DOHH2 (cell line): ENCODE measurements around the gene PSG6.
"Not testable (repeated sequence)": the region's sequence is repeated elsewhere in the genome, so short reads cannot be mapped to it uniquely, and the experiment has no call there.

Experiments
- EZH2phosphoT487 ChIP-seq: fragments of 200-600 bp; sonication (generic); IDR thresholded peaks from 2 replicates; pipeline ENCODE4 v1.6.1; 2017; ENCODE audit warnings: borderline replicate concordance, mild to moderate bottlenecking, antibody characterized with exemption, low read length, moderate library complexity, mixed read lengths
- TF ChIP-seq, protein P1 (sequence below): fragments of 200-600 bp; sonication (generic); IDR thresholded peaks from one replicate; pipeline ENCODE4 v1.5.1; 2014; ENCODE audit warnings: antibody characterized with exemption, mild to moderate bottlenecking, low read depth, low read length; ENCODE audit not compliant: poor library complexity, severe bottlenecking

DNA sequence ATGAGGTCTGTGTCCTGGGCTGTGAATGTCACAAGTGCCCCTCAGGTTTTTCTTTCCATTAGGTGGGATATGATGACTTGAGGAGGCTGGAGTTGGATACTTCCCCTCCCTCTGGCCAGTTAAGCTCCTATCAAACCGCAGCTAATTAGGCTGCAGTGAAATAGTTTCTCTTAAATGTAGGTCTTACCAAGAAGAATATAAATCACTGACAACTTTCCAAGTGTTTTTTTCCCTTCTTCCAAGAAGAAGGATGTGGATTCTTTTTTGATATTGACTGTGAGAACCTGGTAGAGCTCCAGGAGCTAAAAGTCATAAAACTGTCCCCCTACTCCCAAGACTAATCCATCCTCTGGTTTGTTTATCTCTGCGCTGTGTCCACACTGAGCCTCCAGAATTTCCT, 33.8 kb upstream of the PSG6 start:
- TF ChIP-seq, protein P1, sequence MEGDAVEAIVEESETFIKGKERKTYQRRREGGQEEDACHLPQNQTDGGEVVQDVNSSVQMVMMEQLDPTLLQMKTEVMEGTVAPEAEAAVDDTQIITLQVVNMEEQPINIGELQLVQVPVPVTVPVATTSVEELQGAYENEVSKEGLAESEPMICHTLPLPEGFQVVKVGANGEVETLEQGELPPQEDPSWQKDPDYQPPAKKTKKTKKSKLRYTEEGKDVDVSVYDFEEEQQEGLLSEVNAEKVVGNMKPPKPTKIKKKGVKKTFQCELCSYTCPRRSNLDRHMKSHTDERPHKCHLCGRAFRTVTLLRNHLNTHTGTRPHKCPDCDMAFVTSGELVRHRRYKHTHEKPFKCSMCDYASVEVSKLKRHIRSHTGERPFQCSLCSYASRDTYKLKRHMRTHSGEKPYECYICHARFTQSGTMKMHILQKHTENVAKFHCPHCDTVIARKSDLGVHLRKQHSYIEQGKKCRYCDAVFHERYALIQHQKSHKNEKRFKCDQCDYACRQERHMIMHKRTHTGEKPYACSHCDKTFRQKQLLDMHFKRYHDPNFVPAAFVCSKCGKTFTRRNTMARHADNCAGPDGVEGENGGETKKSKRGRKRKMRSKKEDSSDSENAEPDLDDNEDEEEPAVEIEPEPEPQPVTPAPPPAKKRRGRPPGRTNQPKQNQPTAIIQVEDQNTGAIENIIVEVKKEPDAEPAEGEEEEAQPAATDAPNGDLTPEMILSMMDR, result not testable (repeated sequence)
- not testable (repeated sequence) for TF ChIP-seq EZH2phosphoT487
